Sigmoid colon (tissue), 4 donors: ENCODE results near the gene PTPRD.

ENCODE experiments used
- EP300 ChIP-seq, 4 donors: sonication (generic); formaldehyde crosslinking; IDR thresholded peaks; one replicate each; pipeline ENCODE4 v1.6.1; 2017; ENCODE audit warnings: antibody characterized with exemption in 4 of 4
- POLR2A ChIP-seq, 2 donors: fragments of 450-650 bp; IDR thresholded peaks; one replicate each; pipeline ENCODE4 v1.6.1; 2016; ENCODE audit warnings: antibody characterized with exemption in 2 of 2, mild to moderate bottlenecking in 2 of 2, moderate library complexity in 2 of 2
- POLR2AphosphoS5 ChIP-seq, 4 donors: sonication (generic); formaldehyde crosslinking; IDR thresholded peaks; one replicate each; pipeline ENCODE4 v1.6.1; 2017; ENCODE audit warnings: antibody characterized with exemption in 4 of 4
- TF ChIP-seq, protein P1 (sequence below), 4 experiments: fragments of 450-650 bp in 3 of 4; fragments of 200-600 bp in 1 of 4; IDR thresholded peaks; one replicate each; pipeline ENCODE4 v1.5.1; 2016 to 2019; ENCODE audit warnings: antibody characterized with exemption in 4 of 4, mild to moderate bottlenecking in 3 of 4, moderate library complexity in 2 of 4

DNA sequence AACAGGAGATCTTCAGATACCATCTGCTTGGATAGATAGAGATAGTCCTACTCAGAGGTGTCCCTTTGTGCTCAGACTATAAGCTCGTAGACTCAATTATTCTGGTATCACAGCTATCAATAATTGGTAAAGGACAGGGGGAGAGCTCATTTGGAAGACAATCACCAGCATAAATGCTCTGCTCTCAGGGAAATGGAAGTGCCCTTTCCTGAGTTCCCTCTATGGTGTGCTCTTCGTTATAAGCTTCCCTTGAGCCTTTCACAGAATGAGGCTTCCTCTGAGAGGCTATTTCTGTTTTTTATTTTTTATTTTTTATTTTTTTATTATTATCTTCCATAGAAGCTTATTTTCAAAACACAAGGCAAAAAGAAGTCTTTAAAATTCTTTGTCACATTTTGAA is 1657.5 kb downstream of the PTPRD start:
- TF ChIP-seq, protein P1, sequence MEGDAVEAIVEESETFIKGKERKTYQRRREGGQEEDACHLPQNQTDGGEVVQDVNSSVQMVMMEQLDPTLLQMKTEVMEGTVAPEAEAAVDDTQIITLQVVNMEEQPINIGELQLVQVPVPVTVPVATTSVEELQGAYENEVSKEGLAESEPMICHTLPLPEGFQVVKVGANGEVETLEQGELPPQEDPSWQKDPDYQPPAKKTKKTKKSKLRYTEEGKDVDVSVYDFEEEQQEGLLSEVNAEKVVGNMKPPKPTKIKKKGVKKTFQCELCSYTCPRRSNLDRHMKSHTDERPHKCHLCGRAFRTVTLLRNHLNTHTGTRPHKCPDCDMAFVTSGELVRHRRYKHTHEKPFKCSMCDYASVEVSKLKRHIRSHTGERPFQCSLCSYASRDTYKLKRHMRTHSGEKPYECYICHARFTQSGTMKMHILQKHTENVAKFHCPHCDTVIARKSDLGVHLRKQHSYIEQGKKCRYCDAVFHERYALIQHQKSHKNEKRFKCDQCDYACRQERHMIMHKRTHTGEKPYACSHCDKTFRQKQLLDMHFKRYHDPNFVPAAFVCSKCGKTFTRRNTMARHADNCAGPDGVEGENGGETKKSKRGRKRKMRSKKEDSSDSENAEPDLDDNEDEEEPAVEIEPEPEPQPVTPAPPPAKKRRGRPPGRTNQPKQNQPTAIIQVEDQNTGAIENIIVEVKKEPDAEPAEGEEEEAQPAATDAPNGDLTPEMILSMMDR (IDR thresholded peaks at IDR 0.05), result no peak
- no peak for TF ChIP-seq EP300 (IDR thresholded peaks at IDR 0.05)
- no peak for TF ChIP-seq POLR2AphosphoS5 (IDR thresholded peaks at IDR 0.05)
- TF ChIP-seq POLR2A (IDR thresholded peaks at IDR 0.05), result no peak
